Measurements from ENCODE around the gene DYNC1I2. TPM values are rescaled to one million over a fixed set of nuclear protein-coding genes. Genes with fewer than 3 reads are reported as not detected.

Gene DYNC1I2
- total RNA-seq, 1 donor from 2014 or later, result 121 TPM

DNA sequence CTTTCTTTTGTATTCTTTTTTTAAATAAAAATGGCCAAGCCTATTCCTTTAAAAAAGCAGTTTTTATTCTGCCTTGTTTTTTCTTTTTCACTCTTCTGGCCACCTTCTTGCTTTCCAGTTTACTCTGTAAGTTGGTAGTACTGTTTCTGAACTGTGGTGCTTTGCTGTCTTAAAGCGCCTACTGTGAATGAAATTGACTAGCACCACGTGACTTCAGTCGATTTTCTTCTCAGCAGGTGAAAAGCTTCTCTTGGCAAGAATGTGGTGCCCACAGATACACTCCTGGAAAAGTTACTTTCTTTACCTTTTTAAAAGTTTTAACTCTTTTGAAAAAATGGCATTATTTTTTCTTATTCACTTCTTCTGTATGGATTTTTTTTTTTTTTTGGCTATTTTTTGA lies 32.4 kb downstream of the DYNC1I2 start:
- Histone ChIP-seq H3K36me3 (ENCODE audit: insufficient read depth, low read length) (peaks cover 21% of the 10 kb centered on the region), H3K4me2 (ENCODE audit: low read length) (no peak overlapping the region)

GRCh38 chr2:171723716-171724683 lies 36.7 kb downstream of the DYNC1I2 start:
- no peak overlapping the region for H3K4me3 ChIP-seq (ENCODE audit: insufficient read depth, low read depth, low read length)
- Mint-ChIP-seq H3K27ac (ENCODE audit: unreplicated experiment) (no peak overlapping the region), H3K4me3 (ENCODE audit: unreplicated experiment) (no peak overlapping the region), H3K9me3 (ENCODE audit: unreplicated experiment) (no peaks in the 10 kb centered on the region), H3K36me3 (ENCODE audit: low read depth, unreplicated experiment) (no peaks in the 10 kb centered on the region), H3K27me3 (ENCODE audit: low read depth, unreplicated experiment) (no peaks in the 10 kb centered on the region), H3K4me1 (ENCODE audit: low read depth, unreplicated experiment) (peaks cover 8% of the 10 kb centered on the region)
- DNase-seq (ENCODE audit: low read depth), result peak; percentile 36
- no peak for TF ChIP-seq EZH2 (IDR thresholded peaks at IDR 0.05; ENCODE audit: insufficient read depth, low read length)
- TF ChIP-seq, protein P1, sequence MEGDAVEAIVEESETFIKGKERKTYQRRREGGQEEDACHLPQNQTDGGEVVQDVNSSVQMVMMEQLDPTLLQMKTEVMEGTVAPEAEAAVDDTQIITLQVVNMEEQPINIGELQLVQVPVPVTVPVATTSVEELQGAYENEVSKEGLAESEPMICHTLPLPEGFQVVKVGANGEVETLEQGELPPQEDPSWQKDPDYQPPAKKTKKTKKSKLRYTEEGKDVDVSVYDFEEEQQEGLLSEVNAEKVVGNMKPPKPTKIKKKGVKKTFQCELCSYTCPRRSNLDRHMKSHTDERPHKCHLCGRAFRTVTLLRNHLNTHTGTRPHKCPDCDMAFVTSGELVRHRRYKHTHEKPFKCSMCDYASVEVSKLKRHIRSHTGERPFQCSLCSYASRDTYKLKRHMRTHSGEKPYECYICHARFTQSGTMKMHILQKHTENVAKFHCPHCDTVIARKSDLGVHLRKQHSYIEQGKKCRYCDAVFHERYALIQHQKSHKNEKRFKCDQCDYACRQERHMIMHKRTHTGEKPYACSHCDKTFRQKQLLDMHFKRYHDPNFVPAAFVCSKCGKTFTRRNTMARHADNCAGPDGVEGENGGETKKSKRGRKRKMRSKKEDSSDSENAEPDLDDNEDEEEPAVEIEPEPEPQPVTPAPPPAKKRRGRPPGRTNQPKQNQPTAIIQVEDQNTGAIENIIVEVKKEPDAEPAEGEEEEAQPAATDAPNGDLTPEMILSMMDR (IDR thresholded peaks at IDR 0.05; ENCODE audit: insufficient read depth, low read depth, low read length), result no peak
- H3K4me1 ChIP-seq (ENCODE audit: insufficient read depth, low read length), result peaks cover 7% of the 10 kb centered on the region
- H3K79me2 ChIP-seq (ENCODE audit: insufficient read depth, low read length), result no peaks in the 10 kb centered on the region
- H3K36me3 ChIP-seq (ENCODE audit: insufficient read depth, low read length), result peaks cover 38% of the 10 kb centered on the region
- peak overlapping the region; percentile 31 for H3K27ac ChIP-seq (ENCODE audit: low read depth, low read length)
- H3K9me3 ChIP-seq (ENCODE audit: insufficient read depth, low read depth, low read length), result no peaks in the 10 kb centered on the region
- H3K4me2 ChIP-seq (ENCODE audit: low read length), result no peak overlapping the region
- no peak overlapping the region for H2AFZ ChIP-seq (ENCODE audit: low read depth, low read length)
- H3K27me3 ChIP-seq (ENCODE audit: insufficient read depth, low read length), result no peaks in the 10 kb centered on the region
- peaks cover 11% of the 10 kb centered on the region for H4K20me1 ChIP-seq (ENCODE audit: insufficient read depth, low read length)
- no peak for FAIRE-seq
- no peak overlapping the region for H3K9ac ChIP-seq (ENCODE audit: low read length)

More for the DNA sequence above, 32.4 kb downstream of the DYNC1I2 start:
- TF ChIP-seq EZH2 (IDR thresholded peaks at IDR 0.05; ENCODE audit: insufficient read depth, low read length), result no peak
- TF ChIP-seq, protein P1 (IDR thresholded peaks at IDR 0.05; ENCODE audit: insufficient read depth, low read depth, low read length), result no peak
- Histone ChIP-seq H3K9me3 (ENCODE audit: insufficient read depth, low read depth, low read length) (no peaks in the 10 kb centered on the region), H3K79me2 (ENCODE audit: insufficient read depth, low read length) (peaks cover 6% of the 10 kb centered on the region), H4K20me1 (ENCODE audit: insufficient read depth, low read length) (peaks cover 11% of the 10 kb centered on the region), H2AFZ (ENCODE audit: low read depth, low read length) (no peak overlapping the region), H3K27me3 (ENCODE audit: insufficient read depth, low read length) (no peaks in the 10 kb centered on the region), H3K9ac (ENCODE audit: low read length) (no peak overlapping the region), H3K4me1 (ENCODE audit: insufficient read depth, low read length) (peaks cover 6% of the 10 kb centered on the region), H3K27ac (ENCODE audit: low read depth, low read length) (no peak overlapping the region), H3K4me3 (ENCODE audit: insufficient read depth, low read depth, low read length) (no peak overlapping the region)
- Mint-ChIP-seq H3K27ac (ENCODE audit: unreplicated experiment) (no peak overlapping the region), H3K9me3 (ENCODE audit: unreplicated experiment) (no peaks in the 10 kb centered on the region), H3K4me3 (ENCODE audit: unreplicated experiment) (no peak overlapping the region), H3K27me3 (ENCODE audit: low read depth, unreplicated experiment) (no peaks in the 10 kb centered on the region), H3K4me1 (ENCODE audit: low read depth, unreplicated experiment) (peaks cover 1% of the 10 kb centered on the region), H3K36me3 (ENCODE audit: low read depth, unreplicated experiment) (peaks cover 3% of the 10 kb centered on the region)
- DNase-seq (ENCODE audit: low read depth) (no peak), FAIRE-seq (no peak)
